Brain pericyte (primary cell): ENCODE results near the gene RAP1GAP2.

ENCODE experiments used
- DNase-seq: peaks from one replicate; pipeline ENCODE4 v3.0.0-alpha.2; 2012; ENCODE audit warnings: low read depth, low spot score

RAP1GAP2 gene

GRCh38 chr17:2909846-2910234 lies 113.6 kb downstream of the RAP1GAP2 start:
- no peak for DNase-seq

GRCh38 chr17:2911035-2911754 lies 115.0 kb downstream of the RAP1GAP2 start:
- DNase-seq = no peak

GRCh38 chr17:2911755-2912111 lies 115.5 kb downstream of the RAP1GAP2 start:
- DNase-seq = no peak

DNA sequence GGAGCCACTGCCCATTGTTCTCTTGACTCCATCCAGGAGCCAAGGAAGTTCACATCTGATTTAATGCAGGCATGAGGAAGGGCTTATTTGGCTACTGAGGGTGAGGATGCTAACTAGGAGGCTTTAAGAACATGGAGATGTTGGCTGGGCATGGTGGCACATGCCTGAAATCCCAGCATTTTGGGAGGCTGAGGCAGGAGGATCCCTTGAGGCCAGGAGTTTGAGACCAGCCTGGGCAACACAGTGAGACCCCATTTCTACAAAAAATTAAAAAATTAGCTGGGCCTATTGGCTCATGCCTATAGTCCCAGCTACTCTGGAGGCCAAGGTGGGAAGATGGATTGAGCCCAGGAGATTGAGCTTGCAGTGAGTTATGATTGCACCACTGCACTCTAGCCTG lies 116.5 kb downstream of the RAP1GAP2 start:
- no peak for DNase-seq

GRCh38 chr17:2916461-2916860 lies 120.2 kb downstream of the RAP1GAP2 start:
- no peak for DNase-seq

- no peak for DNase-seq
Measured at GRCh38 chr17:2921443-2921842, 125.2 kb downstream of the RAP1GAP2 start.

DNA sequence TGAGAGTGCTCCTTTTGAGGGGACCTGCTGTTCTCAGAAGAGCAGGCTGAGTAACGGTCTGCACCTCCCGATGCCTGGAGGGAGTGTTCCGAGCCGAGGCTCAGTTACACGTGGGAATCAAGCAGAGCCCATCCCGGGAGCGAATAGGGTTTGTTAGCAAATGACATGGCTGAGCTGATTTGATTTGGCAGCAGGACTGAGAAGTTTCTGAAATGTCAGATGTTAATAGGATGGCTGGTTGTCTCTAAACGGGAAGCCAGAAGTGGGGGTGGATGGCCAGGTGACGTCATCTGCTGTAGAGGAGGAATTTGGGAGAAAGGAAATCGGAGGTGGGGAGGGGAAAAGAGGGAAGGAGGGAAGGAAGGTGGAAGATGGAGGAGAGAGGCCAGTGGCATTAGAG lies 128.0 kb downstream of the RAP1GAP2 start:
- no peak for DNase-seq

- DNase-seq = no peak
Measured at GRCh38 chr17:2925011-2925410, 128.8 kb downstream of the RAP1GAP2 start.

DNA sequence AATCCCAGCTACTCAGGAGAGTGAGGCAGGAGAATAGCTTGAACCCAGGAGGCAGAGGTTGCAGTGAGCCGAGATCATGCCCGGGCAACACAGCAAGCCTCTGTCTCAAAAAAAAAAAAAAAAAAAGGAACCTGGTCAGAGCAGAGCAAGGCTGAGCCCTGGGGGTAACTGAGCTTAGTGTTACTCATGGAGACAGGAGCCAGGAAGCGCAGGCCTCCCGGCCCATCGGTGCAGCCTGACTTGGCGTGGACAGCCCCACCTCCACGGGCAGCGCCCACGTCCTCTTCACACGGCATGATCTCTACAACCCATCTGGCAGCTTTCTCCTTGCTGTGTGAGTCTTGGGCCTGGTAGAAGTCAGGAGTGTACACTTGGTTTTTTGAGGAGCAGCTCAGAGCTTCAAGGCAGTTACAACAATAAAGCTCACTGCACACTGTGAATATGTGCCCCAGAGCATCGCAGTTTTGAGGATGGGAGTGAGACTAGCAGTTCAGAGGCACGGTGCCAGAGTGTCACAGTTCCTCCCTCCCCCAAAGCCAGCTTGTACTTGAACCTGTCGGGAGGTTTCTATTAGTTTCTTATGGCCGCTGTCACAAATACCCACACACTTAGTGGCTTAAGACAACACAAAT lies 129.9 kb downstream of the RAP1GAP2 start:
- no peak for DNase-seq

DNA sequence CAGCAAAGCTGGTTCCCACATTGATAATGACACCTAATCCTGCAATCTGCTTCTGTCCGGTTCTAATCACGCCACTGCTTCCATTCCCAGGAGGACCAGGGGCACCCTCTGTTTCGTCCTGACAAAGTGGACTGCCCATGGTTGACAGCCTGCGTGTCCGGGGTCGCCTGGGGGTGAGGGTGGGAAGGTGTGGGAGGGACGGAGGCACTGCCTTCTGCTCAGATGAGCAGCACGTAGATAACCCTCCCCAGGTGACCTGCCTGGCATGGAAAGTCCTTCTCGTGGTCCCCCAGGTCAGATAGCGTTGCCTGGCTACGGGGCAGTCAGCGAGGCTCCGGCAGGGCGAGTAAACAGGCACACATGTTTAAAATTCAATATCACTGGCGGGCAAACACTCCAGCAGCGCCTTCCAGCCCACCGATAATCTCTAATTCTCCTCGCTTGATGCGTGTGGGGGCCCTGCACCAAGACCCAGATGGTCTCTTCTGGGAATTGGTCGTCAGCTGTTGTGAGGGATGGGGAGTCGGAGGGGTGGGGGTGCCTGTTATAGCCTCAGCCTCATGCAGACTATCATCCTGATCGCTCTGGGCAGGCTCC lies 132.2 kb downstream of the RAP1GAP2 start:
- no peak for DNase-seq

- no peak for DNase-seq
Measured at GRCh38 chr17:2929881-2930533, 133.8 kb downstream of the RAP1GAP2 start.

- DNase-seq = no peak
Measured at GRCh38 chr17:2931876-2932275, 135.6 kb downstream of the RAP1GAP2 start.

DNA sequence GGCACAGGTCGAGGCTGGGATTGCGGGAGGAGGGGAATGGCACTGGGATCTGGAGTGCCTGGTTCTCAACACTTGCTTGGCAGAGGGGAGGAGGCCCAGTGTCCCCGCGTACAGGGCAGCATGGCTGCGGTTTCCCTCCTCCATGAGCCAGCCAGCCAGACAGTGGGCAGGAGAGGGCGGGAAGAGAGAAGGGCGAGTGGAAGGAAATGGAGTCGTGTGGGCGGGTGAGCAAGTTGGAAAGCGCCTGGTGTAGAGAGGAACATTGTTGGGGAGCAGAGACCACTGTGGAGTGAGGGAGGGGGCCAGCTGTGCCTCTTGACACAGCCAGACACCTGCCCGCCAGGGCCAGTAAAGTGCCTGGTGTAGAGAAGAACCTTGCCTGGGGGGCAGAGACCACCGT lies 136.7 kb downstream of the RAP1GAP2 start:
- DNase-seq = no peak

DNA sequence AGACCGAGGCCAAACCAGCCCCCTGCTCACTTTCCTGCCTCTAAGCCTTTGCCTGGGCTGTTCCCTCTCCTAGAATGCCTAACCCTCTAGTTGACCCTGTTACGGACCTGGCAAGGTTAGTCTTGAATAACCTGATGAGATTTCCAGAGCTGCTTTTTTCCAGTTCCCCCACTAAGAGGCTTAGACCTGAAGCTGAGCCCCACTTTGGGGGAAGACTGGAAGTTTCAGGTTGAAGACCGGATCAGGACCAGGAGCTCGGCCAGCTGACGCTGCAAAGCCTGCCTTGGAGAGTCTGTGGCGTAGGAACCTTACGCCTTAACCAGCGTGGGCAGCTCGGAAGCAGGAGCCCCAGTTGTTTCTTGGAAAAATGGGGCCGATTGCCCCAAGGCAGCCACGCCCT lies 137.4 kb downstream of the RAP1GAP2 start:
- no peak for DNase-seq

GRCh38 chr17:2935632-2936031 lies 139.4 kb downstream of the RAP1GAP2 start:
- DNase-seq = no peak

- no peak for DNase-seq
Measured at GRCh38 chr17:2936351-2936750, 140.1 kb downstream of the RAP1GAP2 start.

DNA sequence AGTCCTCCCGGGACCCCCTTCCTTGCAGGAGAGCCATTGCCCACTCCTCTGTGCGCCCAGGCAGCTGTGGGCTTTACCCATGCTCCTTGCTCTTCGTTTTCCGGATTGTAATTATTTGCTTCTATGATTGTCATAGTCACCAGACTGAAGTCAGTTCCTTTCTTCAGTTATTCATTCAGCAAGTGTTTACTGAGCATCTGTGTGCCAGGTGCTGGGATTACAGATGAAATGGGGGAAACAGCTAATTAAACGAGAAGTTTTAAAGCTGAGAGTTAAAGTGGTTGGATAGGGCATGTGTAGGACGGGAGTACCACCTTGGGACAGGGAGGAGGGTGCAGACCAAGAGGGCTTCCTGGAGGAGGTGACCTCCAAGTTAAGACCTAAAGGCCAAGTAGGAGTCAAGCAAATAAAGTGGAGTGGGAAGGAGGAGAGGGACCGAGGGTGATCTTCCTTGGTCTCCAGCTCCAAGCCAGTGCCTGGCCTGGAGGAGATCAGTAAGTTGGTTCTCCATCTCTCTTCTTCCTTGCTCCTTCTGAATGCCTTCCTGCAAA lies 140.6 kb downstream of the RAP1GAP2 start:
- DNase-seq = no peak

DNA sequence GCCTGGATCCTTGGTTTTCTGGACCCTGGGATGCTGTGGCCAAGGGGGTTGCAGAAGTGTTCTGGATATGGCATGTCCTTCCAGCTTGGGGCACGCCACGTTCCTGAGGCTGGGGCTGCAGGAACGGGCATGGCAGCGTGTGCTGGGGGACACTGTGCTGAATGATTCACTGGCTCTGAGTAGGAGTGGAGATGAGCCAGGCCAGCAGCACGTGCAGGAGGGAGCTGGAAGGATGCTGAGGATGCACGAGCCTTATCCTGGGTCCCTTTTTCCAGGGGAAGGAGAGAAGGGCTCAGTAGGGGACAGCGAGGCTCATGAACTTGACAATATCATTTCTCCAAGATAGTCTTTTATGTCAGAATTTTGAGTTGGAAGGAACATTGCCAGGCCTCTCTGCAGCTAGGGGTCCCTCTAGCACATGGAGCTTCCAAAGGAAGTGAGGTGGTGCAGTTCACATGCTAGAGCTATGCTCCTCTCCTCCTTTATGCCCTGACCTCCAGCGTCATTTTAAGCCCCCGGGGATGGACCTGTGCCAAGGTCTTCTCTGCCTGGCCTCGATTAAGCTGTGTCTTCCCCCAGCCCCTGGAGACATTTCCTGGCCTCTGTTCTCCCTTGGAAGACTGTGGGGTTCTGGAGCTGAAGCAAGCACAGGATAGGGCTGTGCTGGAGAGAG lies 141.2 kb downstream of the RAP1GAP2 start:
- DNase-seq = no peak

DNA sequence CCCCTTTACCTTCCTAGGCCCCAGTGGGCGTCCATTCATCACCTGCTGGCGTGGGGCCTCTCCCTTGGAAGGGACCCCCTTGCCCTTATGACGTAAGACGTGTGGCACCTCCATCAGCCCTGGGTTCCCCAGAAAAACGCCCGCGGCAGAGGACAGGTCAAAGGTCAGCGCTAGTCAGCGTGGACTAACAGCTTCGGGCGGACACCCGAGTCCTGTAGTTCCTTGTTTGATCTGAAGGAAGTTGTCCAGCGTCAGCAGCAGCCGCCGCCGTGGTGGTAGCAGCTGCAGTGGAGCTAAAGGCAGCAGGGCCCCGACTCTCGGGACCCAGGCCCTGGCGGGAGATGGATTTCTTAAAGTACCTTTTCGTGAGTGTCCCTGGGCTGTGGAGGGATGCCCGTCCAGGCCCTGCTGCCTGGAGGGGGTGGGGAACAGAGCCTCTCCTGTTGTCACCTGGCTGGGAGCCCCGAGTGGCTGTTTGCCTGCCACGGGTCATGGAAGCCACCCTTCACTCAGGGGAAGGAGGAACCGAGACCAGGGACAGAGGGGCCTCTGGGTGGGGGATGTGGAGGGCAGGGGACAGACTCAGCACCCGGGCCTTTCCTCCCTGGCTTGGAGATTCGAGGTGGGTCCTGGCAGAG lies 143.6 kb downstream of the RAP1GAP2 start:
- DNase-seq = no peak

DNA sequence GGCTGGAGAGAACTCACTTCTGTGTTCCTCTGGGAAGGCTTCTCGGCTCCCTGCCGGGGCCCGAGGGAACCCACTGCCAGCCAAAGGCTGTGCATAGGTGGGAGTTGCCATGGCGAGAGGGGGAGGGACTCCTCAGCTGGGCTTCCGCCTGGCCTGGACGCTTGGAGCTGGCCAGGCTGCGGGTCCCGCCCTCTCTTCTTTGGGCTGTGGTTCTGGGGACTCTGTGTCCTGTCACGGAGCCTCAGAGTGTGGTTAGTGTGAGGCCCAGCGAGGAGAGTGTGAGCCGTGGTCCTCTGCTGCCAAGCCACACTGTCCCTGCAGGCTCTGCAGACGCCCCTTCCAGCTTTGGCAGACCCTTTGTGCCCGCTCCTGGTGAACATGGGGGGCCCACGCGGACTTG lies 144.1 kb downstream of the RAP1GAP2 start:
- no peak for DNase-seq

DNA sequence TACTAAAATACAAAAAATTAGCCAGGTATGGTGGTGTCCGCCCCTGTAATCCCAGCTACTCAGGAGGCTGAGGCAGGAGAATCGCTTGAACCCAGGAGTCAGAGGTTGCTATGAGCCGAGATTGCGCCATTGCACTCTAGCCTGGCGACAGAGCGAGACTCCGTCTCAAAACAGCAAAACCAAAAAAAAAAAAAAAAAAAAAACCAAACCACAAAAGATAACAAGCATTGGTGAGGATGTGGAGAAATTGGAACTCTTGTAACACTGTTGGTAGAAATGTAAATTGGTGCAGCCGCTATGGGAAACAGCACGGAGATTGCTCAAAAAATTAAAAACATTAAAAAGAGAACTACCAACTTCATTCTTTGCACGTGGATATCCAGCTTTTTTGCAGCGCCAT lies 147.7 kb downstream of the RAP1GAP2 start:
- no peak for DNase-seq
